GM18526 (cell line): Measurements from ENCODE around the gene FYN.

Experiments used
- POLR2A ChIP-seq: IDR thresholded peaks from 3 replicates; pipeline ENCODE4 v1.6.1; 2011; ENCODE audit not compliant: insufficient read length; ENCODE audit errors: extremely low read depth

The FYN gene

DNA sequence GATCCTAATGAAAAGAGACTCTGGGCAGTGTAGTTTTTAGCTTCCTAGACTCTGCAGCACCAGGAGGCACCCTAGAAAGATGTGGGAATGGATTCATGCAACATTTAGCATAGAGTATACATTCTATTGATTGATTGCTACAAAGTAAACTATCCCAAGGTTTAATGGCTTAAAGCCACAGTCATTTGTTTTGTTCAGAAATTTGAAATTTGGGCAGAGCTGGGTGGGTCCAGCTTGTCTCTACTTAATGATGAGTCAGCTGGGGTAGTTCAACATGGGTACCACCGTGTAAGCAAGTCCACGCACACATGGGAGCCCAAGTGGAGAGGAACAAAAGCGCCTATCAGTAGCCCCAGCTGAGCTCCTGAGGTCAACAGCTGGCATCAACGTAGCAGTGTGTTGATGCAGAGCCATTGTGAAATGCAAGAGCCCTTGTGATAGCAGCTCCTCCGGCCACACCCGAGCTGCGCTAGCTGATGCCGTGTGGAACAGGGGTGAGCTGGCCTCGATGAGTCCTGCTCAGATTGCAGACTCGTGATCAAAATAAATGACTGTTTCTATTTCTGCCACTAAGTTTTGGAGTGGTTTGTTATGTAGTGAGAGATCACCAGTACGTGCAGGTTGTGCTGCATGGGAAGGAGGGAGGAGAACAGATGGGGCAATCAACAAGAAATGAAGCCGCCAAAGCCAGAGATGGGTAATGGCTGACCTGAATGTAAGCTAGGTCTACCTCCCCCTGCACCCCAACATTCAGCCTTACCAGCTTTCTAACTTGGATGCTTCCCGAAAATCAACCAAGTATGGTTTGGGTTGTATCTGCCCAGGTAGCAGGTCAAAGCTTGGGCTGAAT is 221.8 kb downstream of the FYN start:
- TF ChIP-seq POLR2A, result no peak

- no peak for TF ChIP-seq POLR2A
Observed at GRCh38 chr6:111650049-111650448, 223.2 kb downstream of the FYN start.

- TF ChIP-seq POLR2A, result no peak
Observed at GRCh38 chr6:111648100-111648499, 225.2 kb downstream of the FYN start.

DNA sequence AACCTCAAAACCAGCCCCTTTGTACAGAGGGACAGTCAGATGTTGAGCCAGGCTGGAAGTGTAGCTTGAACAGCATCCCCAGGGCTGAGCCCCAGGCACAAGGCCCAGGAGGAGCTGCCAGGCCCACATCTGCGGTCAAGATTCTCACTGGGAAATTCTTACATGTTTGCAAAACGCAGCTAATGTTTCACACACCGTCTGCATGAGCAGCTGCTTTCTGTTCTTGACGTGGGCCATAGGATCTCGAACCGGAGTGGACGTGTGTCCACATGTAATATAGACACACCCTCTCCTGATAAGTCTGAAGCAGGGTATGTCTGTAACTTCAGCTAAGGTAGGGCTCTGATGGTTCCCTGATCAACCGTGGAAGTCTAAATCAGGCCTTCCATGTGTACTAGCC is 226.3 kb downstream of the FYN start:
- TF ChIP-seq POLR2A, result no peak

DNA sequence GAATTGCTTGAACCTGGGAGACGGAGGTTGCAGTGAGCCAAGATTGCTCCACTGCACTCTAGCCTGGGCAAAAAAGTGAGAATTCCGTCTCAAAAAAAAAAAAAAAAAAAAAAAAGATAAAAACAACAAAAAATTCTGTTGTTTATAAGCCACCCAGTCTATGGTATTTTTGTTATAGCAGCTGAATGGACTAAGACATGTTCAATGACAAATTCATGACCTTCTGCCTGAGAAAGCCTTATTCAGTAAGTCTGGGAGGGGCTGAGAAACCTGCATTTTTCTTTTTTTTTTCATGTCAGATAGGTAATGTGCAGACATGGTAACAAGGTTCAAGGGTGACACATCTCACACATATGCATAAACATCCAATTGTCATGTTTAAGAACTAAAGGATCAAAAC is 227.2 kb downstream of the FYN start:
- TF ChIP-seq POLR2A, result no peak

GRCh38 chr6:111644893-111645430 is 228.3 kb downstream of the FYN start:
- TF ChIP-seq POLR2A, result no peak

- no peak for TF ChIP-seq POLR2A
Observed at GRCh38 chr6:111642463-111643158, 230.6 kb downstream of the FYN start.

DNA sequence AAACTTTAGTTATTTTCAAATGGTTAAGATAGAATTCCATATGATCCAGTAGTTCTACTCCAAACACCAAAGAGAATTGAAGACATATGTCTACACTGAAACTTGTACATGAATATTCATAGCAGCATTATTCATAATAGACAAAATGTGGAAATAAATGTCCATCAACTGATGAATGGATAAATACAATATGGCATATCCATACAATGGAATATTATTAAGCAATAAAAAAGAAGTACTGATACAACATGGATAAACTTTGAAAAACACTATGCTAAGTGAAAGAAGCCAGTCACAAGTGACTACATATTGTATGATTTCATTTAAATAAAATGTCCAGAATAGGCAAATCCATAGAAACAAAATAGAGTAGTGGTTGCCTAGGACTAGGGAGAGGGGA is 234.0 kb downstream of the FYN start:
- TF ChIP-seq POLR2A, result no peak

GRCh38 chr6:111633822-111634221 is 239.4 kb downstream of the FYN start:
- TF ChIP-seq POLR2A, result no peak

- TF ChIP-seq POLR2A, result no peak
Observed at GRCh38 chr6:111632468-111633247, 240.6 kb downstream of the FYN start.

- no peak for TF ChIP-seq POLR2A
Observed at GRCh38 chr6:111631903-111632460, 241.3 kb downstream of the FYN start.

DNA sequence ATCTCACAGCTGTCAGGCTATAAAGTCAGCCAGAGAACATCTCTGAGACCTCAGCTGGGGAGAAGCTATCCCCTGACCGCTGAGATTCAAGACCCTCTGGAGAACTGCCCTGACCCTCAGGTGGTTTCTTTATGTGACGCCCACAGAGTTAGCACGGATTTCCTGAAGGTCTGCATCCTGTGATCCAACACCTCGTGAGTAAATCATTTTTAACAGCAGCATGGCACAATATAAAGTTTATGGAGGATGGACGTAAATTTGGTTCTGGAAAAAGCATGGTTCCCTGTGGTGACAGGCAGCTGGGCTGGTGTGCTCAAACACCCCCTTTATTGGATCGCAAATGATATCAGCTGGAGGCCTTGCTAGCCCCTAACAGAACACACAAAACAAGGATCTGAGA is 242.2 kb downstream of the FYN start:
- TF ChIP-seq POLR2A, result no peak

GRCh38 chr6:111628142-111628850 is 245.0 kb downstream of the FYN start:
- no peak for TF ChIP-seq POLR2A

DNA sequence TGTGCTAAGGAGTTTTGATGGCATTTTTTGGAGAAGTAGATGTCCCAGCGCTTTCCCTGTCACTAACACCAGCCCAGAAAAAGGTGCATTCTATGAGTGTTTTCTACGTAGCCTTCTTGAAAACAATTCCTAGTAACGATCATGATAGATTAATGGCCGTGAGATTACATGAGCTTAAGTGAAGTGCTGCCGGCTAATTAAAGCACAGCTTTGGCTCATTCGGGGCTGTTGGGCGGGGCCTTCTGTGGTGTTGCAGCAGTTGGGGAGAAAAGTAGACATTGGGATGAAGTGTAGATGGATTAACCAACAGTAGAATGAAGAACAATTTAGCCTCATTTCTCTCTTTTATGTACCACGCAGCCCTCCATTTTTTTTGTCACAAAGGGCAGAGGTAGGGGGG is 246.8 kb downstream of the FYN start:
- TF ChIP-seq POLR2A, result no peak

GRCh38 chr6:111625461-111626391 is 247.5 kb downstream of the FYN start:
- TF ChIP-seq POLR2A, result no peak
